ENCODE results near the gene MAP3K5.

The MAP3K5 gene

GRCh38 chr6:136672144-136672543 lies 120.1 kb downstream of the MAP3K5 start:
- DNase-seq, result no peak

GRCh38 chr6:136669299-136669699 lies 123.0 kb downstream of the MAP3K5 start:
- peak; percentile 85 for DNase-seq

DNA sequence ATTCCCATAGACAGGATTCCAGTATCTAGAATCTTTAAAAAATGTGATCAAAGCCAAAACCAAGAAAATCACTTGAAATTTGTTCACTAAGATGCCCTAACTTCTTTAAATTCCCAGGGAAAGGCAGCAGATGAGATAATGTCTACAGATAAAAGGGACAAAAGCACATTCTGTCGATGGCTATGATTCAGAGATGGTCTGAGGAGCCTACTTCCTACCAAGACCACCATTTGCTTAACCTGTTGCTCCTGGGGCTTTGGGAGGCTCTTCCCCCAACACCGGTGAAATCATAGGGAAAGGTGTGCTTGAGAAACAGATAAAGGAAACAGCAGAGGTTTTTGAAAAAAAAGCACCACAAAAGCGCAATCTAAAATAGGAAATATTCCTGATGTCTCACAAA lies 123.7 kb downstream of the MAP3K5 start:
- DNase-seq, result no peak

DNA sequence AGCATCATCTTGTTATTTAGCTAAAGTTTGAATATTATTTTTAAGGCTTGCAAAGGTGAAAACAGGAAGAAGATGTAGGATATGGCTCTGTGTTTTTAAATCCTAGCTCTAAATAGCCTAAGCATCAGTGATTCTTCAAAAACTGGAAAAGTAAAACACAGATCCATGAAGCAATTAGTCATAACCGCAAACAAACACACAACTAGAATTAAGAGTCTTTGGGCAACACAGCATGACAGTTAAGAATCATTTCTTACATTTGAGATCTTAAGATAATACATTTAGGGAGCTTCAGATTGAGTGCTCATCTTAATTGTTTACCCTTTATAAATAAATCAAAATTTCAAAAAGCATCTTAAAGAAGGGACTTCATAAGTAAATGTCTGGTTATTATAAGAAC lies 126.2 kb downstream of the MAP3K5 start:
- no peak for DNase-seq

GRCh38 chr6:136662347-136663237 lies 129.7 kb downstream of the MAP3K5 start:
- no peak for DNase-seq

- DNase-seq, result no peak
Measured at GRCh38 chr6:136660727-136661126, 131.6 kb downstream of the MAP3K5 start.

- no peak for DNase-seq
Measured at GRCh38 chr6:136659991-136660499, 132.2 kb downstream of the MAP3K5 start.

DNA sequence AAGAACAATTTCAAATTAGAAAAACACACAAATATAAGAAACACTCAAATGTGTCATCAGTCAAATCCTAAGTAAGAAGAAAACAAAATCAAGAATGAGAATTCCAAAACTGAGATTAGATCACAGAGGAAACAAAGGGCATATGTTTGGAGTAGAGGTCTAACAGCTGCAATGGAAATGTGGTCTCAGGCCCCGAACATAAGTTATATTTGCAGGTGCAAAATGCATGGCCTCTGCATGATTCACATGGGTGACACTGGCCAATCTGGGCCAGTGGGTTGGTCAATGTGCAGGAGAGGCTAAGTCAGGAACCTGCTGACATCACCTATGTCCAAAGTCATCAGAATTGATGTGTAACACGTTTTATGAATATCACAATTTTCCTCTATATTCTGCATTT lies 133.6 kb downstream of the MAP3K5 start:
- no peak for DNase-seq

GRCh38 chr6:136657666-136658065 lies 134.6 kb downstream of the MAP3K5 start:
- DNase-seq, result peak; percentile 31

- DNase-seq, result no peak
Measured at GRCh38 chr6:136656121-136656520, 136.2 kb downstream of the MAP3K5 start.

DNA sequence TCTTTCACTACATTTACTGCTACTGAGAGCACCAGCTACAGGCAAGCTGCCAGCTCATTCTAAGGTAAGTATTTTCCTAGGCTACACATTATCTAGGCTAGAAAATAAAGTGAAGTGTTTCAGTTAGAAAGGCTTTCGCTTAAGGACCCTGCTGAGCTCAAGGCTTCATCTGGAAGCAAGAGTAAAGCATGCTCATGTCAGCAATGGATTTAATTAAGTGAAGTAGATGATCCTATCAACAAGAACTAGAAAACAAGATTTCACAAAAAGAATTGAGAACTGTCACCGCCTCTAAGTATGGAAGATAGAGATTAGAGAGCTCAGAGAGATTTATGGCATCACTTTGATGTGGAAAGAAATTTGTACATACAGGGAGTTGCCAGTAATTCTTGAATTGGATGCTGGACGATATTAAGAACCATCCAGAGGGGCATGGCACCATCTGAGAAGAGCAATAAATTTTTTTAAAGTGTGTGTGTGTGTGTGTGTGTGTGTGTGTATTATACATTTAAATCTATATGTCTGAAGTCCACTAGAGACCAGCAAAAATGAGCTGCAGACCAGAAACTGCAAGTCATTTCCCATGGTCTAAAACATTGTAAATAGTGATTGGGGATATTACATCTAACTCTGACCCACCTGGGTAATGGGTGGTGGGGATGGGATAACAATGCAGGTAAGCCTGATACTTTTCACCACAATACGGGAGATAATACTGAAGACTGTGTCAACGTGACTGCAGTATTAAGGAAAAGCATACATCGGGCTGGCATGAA lies 136.8 kb downstream of the MAP3K5 start:
- no peak for DNase-seq

DNA sequence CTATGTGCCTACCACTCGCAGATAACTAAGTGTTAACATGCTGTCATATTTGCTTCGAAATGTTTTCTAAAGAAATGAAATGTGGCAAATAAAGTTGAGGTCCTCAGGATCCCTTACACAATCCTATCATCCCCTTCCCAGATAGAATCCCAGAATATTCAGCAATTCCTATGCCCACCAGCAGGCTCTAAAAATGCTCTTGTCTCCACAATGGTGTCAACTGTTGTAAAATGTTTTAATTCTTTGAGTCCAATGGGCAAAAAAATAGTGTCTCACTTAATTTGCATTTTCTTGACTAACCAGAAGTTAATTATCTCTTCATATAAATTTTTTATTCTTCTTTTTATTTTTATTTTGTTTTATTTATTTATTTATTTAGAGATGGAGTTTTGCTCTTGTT lies 138.2 kb downstream of the MAP3K5 start:
- DNase-seq, result no peak

GRCh38 chr6:136652656-136653055 lies 139.6 kb downstream of the MAP3K5 start:
- no peak for DNase-seq

DNA sequence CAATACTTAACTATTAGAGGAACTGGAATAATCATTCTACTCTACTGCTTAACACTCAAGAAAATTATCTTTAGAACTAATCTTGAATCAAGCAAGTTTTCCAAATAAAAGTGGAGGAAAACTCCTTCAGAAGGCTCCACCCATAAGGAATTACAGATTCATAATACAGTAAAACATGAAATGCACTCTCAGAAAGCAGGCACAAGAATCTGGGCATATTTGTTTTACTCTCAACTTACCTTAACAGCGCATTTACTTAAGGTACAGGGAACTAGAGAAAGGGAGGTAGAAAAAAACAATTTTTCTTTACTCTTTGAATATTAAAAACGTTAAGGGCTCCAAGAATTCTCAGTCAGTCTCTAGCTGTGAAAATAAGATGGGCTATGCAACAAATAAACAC lies 140.3 kb downstream of the MAP3K5 start:
- no peak for DNase-seq

- DNase-seq, result peak; percentile 81
Measured at GRCh38 chr6:136647363-136647852, 144.9 kb downstream of the MAP3K5 start.

GRCh38 chr6:136646377-136646776 lies 145.9 kb downstream of the MAP3K5 start:
- no peak for DNase-seq

DNA sequence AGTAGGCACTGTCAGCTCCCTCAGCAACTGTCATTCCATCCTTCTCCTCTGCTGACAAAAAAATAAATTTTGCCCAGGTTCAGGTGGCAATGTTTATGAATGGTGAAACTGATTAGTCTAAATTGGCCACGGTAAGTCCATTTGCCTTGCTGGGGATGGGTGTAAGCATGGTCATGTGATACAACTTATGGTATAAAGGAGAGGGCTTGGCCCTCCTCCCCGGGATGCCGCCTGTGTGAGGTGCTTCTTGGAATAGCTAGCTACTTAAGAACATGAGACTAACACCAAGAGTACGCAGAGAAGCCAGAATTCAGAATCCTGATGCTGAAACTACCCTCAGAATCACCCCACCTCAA lies 147.7 kb downstream of the MAP3K5 start:
- no peak for DNase-seq

GRCh38 chr6:136643850-136644596 lies 148.3 kb downstream of the MAP3K5 start:
- peak; percentile 76 for DNase-seq

- no peak for DNase-seq
Measured at GRCh38 chr6:136641873-136642465, 150.3 kb downstream of the MAP3K5 start.

- no peak for DNase-seq
Measured at GRCh38 chr6:136641166-136641565, 151.1 kb downstream of the MAP3K5 start.

- DNase-seq, result peak; percentile 40
Measured at GRCh38 chr6:136640132-136640915, 152.0 kb downstream of the MAP3K5 start.

GRCh38 chr6:136639702-136640101 lies 152.6 kb downstream of the MAP3K5 start:
- DNase-seq, result no peak

Data from fibroblast of skin of right quadriceps (primary cell).